MCF 10A (cell line): ENCODE results near the gene DAAM1. TPM values are rescaled to one million over a fixed set of nuclear protein-coding genes. Genes with fewer than 3 reads are reported as not detected.

ENCODE experiments used
- BruUV-seq: library from RNA; stranded (reverse); fragments of 400-500 nt; replicated peaks from 2 replicates; lab custom pipeline; 2021; lab: Mats Ljungman, UMichigan
- CTCF ChIA-PET: fragments of 300-600 bp; sonication (Branson Sonifier 250); formaldehyde crosslinking; extraction: SDS; loops from one replicate; lab custom pipeline; 2021; ENCODE audit warnings: antibody characterized with exemption, inconsistent platforms; lab: Yijun Ruan, JAX
- POLR2A ChIA-PET: fragments of 300-600, 350-650 bp; sonication (Branson Sonifier 250); formaldehyde crosslinking; extraction: SDS; loops from one replicate; lab custom pipeline; 2020; ENCODE audit warnings: antibody characterized with exemption, inconsistent platforms; lab: Yijun Ruan, JAX
- DNase-seq: peaks from one replicate; pipeline ENCODE4 v3.0.0-alpha.2; 2018; ENCODE audit not compliant: unreplicated experiment
- H3K27ac Mint-ChIP-seq: one replicate; pipeline ENCODE4 v1.8.0; 2022; ENCODE audit warnings: mild to moderate bottlenecking, low read depth, mixed read lengths; ENCODE audit not compliant: unreplicated experiment
- H3K27me3 Mint-ChIP-seq: one replicate; pipeline ENCODE4 v1.8.0; 2022; ENCODE audit warnings: mixed read lengths; ENCODE audit not compliant: insufficient read depth, unreplicated experiment
- H3K36me3 Mint-ChIP-seq: one replicate; pipeline ENCODE4 v1.8.0; 2022; ENCODE audit warnings: mild to moderate bottlenecking, moderate library complexity, mixed read lengths; ENCODE audit not compliant: insufficient read depth, unreplicated experiment
- H3K4me1 Mint-ChIP-seq: one replicate; pipeline ENCODE4 v1.8.0; 2022; ENCODE audit warnings: mixed read lengths; ENCODE audit not compliant: insufficient read depth, unreplicated experiment
- H3K4me3 Mint-ChIP-seq: one replicate; pipeline ENCODE4 v1.8.0; 2022; ENCODE audit warnings: mild to moderate bottlenecking, moderate library complexity, mixed read lengths; ENCODE audit not compliant: unreplicated experiment
- H3K9me3 Mint-ChIP-seq: one replicate; pipeline ENCODE4 v1.8.0; 2022; ENCODE audit warnings: mixed read lengths; ENCODE audit not compliant: unreplicated experiment
- CTCF ChIP-seq: fragments of 200-600 bp; IDR thresholded peaks from one replicate; pipeline ENCODE4 v1.8.0; 2022; ENCODE audit warnings: antibody characterized with exemption, mild to moderate bottlenecking; ENCODE audit not compliant: unreplicated experiment
- intact Hi-C: fragments of 100-400 bp; cut with micrococcal nuclease; formaldehyde crosslinking; loops from 2 replicates; pipeline ENCODE4 v1.14.1; 2022
- total RNA-seq: library from RNA; stranded (reverse); gene quantifications from 2 replicates; pipeline ENCODE4 v1.2.3, GENCODE V29; 2022

Gene DAAM1
- total RNA-seq, 1 experiment from 2014 or later: 27.4 TPM

GRCh38 chr14:59254911-59255545, 66.6 kb downstream of the DAAM1 start:
- H3K27me3 Mint-ChIP-seq: no peaks in the 10 kb centered on the region
- BruUV-seq: no TSS peak
- H3K27ac Mint-ChIP-seq: peak overlapping the region; percentile 75
- H3K9me3 Mint-ChIP-seq: no peaks in the 10 kb centered on the region
- peak; percentile 27 for DNase-seq
- intact Hi-C loops: no loop called here
- CTCF ChIA-PET: interaction anchor here (0.6 to 0.9 kb wide), 2 partner anchors 67 to 1011 kb away, joined by 3 to 5 read pairs; no protein-coding TSS in a partner anchor
- peaks cover 10% of the 10 kb centered on the region for H3K4me1 Mint-ChIP-seq
- TF ChIP-seq CTCF: no peak
- H3K4me3 Mint-ChIP-seq: no peak overlapping the region
- peaks cover 6% of the 10 kb centered on the region for H3K36me3 Mint-ChIP-seq
- POLR2A ChIA-PET: interaction anchor here (0.9 to 1.2 kb wide), 4 partner anchors 15 to 66 kb away, joined by 3 to 7 read pairs (median 4); no protein-coding TSS in a partner anchor

- H3K9me3 Mint-ChIP-seq: no peaks in the 10 kb centered on the region
- H3K27me3 Mint-ChIP-seq: no peaks in the 10 kb centered on the region
- peaks cover 6% of the 10 kb centered on the region for H3K36me3 Mint-ChIP-seq
- TF ChIP-seq CTCF: no peak
- no TSS peak for BruUV-seq
- H3K4me3 Mint-ChIP-seq: no peak overlapping the region
- no peak for DNase-seq
- CTCF ChIA-PET: no interaction called here
- intact Hi-C loops: no loop called here
- peaks cover 10% of the 10 kb centered on the region for H3K4me1 Mint-ChIP-seq
- H3K27ac Mint-ChIP-seq: no peak overlapping the region
- POLR2A ChIA-PET: no interaction called here
These were observed 67.9 kb downstream of the DAAM1 start for GRCh38 chr14:59256331-59256730.

GRCh38 chr14:59261334-59261733, 72.9 kb downstream of the DAAM1 start:
- peaks cover 6% of the 10 kb centered on the region for H3K36me3 Mint-ChIP-seq
- no peak overlapping the region for H3K4me3 Mint-ChIP-seq
- no peak for TF ChIP-seq CTCF
- no peak for DNase-seq
- CTCF ChIA-PET: interaction anchor here (0.7 kb wide), 1 partner anchor 18 kb away, joined by 3 read pairs; no protein-coding TSS in a partner anchor
- H3K27me3 Mint-ChIP-seq: no peaks in the 10 kb centered on the region
- POLR2A ChIA-PET: no interaction called here
- no peaks in the 10 kb centered on the region for H3K9me3 Mint-ChIP-seq
- H3K4me1 Mint-ChIP-seq: peaks cover 6% of the 10 kb centered on the region
- no peak overlapping the region for H3K27ac Mint-ChIP-seq
- no TSS peak for BruUV-seq
- intact Hi-C loops: no loop called here

GRCh38 chr14:59262717-59263454, 74.4 kb downstream of the DAAM1 start:
- Mint-ChIP-seq H3K4me3 (no peak overlapping the region), H3K9me3 (no peaks in the 10 kb centered on the region), H3K4me1 (peaks cover 6% of the 10 kb centered on the region), H3K27ac (no peak overlapping the region), H3K36me3 (peaks cover 3% of the 10 kb centered on the region), H3K27me3 (no peaks in the 10 kb centered on the region)
- ChIA-PET CTCF (interaction anchor here (0.6 kb wide), 1 partner anchor 75 kb away, joined by 3 read pairs; no protein-coding TSS in a partner anchor), POLR2A (interaction anchor here (0.5 kb wide), 1 partner anchor 213 kb away, joined by 3 read pairs; no protein-coding TSS in a partner anchor)
- intact Hi-C loops: no loop called here
- no TSS peak for BruUV-seq
- TF ChIP-seq CTCF: no peak
- DNase-seq: no peak
